ENCODE data around the gene RRP7A.
"Not testable (repeated sequence)": the region's sequence is repeated elsewhere in the genome, so short reads cannot be mapped to it uniquely, and the experiment has no call there.

Gene RRP7A

GRCh38 chr22:42549331-42550060 lies 29.9 kb upstream of the RRP7A start:
- Histone ChIP-seq H3K27me3 (replicated peaks; ENCODE audit: control insufficient read depth, insufficient read depth, low read length) (no peaks in the 10 kb centered on the region), H3K36me3 (ENCODE audit: control insufficient read depth, insufficient read depth, low read length) (no peaks in the 10 kb centered on the region), H3K4me3 (replicated peaks; ENCODE audit: low read depth, low read length) (no peak overlapping the region)
- no peak for TF ChIP-seq CTCF (IDR thresholded peaks at IDR 0.05; ENCODE audit: insufficient read depth, low read length, poor library complexity, severe bottlenecking)
- no peak for DNase-seq (ENCODE audit: extremely low read depth, insufficient read length)

GRCh38 chr22:42548597-42549330 lies 29.2 kb upstream of the RRP7A start:
- Histone ChIP-seq H3K4me3 (replicated peaks; ENCODE audit: low read depth, low read length) (no peak overlapping the region), H3K27me3 (replicated peaks; ENCODE audit: control insufficient read depth, insufficient read depth, low read length) (no peaks in the 10 kb centered on the region), H3K36me3 (ENCODE audit: control insufficient read depth, insufficient read depth, low read length) (no peaks in the 10 kb centered on the region)
- DNase-seq (ENCODE audit: extremely low read depth, insufficient read length): no peak
- TF ChIP-seq CTCF (IDR thresholded peaks at IDR 0.05; ENCODE audit: insufficient read depth, low read length, poor library complexity, severe bottlenecking): no peak

GRCh38 chr22:42548126-42548525 lies 28.5 kb upstream of the RRP7A start:
- DNase-seq (ENCODE audit: extremely low read depth, insufficient read length); H3K4me3 ChIP-seq (replicated peaks; ENCODE audit: low read depth, low read length); H3K36me3 ChIP-seq (ENCODE audit: control insufficient read depth, insufficient read depth, low read length); H3K27me3 ChIP-seq (replicated peaks; ENCODE audit: control insufficient read depth, insufficient read depth, low read length): not testable (repeated sequence)

- Histone ChIP-seq H3K36me3 (ENCODE audit: control insufficient read depth, insufficient read depth, low read length) (no peaks in the 10 kb centered on the region), H3K4me3 (replicated peaks; ENCODE audit: low read depth, low read length) (no peak overlapping the region), H3K27me3 (replicated peaks; ENCODE audit: control insufficient read depth, insufficient read depth, low read length) (no peaks in the 10 kb centered on the region)
- no peak for DNase-seq (ENCODE audit: extremely low read depth, insufficient read length)
- TF ChIP-seq CTCF (IDR thresholded peaks at IDR 0.05; ENCODE audit: insufficient read depth, low read length, poor library complexity, severe bottlenecking): no peak
These were observed 28.0 kb upstream of the RRP7A start for GRCh38 chr22:42547562-42547961.

GRCh38 chr22:42544686-42545085 lies 25.1 kb upstream of the RRP7A start:
- DNase-seq (ENCODE audit: extremely low read depth, insufficient read length): no peak
- Histone ChIP-seq H3K36me3 (ENCODE audit: control insufficient read depth, insufficient read depth, low read length) (no peaks in the 10 kb centered on the region), H3K4me3 (replicated peaks; ENCODE audit: low read depth, low read length) (no peak overlapping the region), H3K27me3 (replicated peaks; ENCODE audit: control insufficient read depth, insufficient read depth, low read length) (no peaks in the 10 kb centered on the region)
- TF ChIP-seq CTCF (IDR thresholded peaks at IDR 0.05; ENCODE audit: insufficient read depth, low read length, poor library complexity, severe bottlenecking): no peak

- H3K36me3 ChIP-seq (ENCODE audit: control insufficient read depth, insufficient read depth, low read length); H3K4me3 ChIP-seq (replicated peaks; ENCODE audit: low read depth, low read length); DNase-seq (ENCODE audit: extremely low read depth, insufficient read length); H3K27me3 ChIP-seq (replicated peaks; ENCODE audit: control insufficient read depth, insufficient read depth, low read length): not testable (repeated sequence)
These were observed 19.7 kb upstream of the RRP7A start for GRCh38 chr22:42539236-42539771.

GRCh38 chr22:42537199-42537831 lies 17.7 kb upstream of the RRP7A start:
- not testable (repeated sequence) for H3K36me3 ChIP-seq (ENCODE audit: control insufficient read depth, insufficient read depth, low read length); H3K4me3 ChIP-seq (replicated peaks; ENCODE audit: low read depth, low read length); DNase-seq (ENCODE audit: extremely low read depth, insufficient read length); H3K27me3 ChIP-seq (replicated peaks; ENCODE audit: control insufficient read depth, insufficient read depth, low read length)

GRCh38 chr22:42536634-42537033 lies 17.0 kb upstream of the RRP7A start:
- not testable (repeated sequence) for H3K36me3 ChIP-seq (ENCODE audit: control insufficient read depth, insufficient read depth, low read length); H3K4me3 ChIP-seq (replicated peaks; ENCODE audit: low read depth, low read length); DNase-seq (ENCODE audit: extremely low read depth, insufficient read length); H3K27me3 ChIP-seq (replicated peaks; ENCODE audit: control insufficient read depth, insufficient read depth, low read length)
